Measurements from ENCODE around the gene CUL4A. TPM values are rescaled to one million over a fixed set of nuclear protein-coding genes. Genes with fewer than 3 reads are reported as not detected.
A peak's percentile ranks its signal among the peaks of the same experiment; 100 is the strongest.

The CUL4A gene
- total and polyA plus RNA-seq, 2 donors (not counting 1 experiment from before 2014, with no cell fraction given) = 37.5 to 80.4 TPM

DNA sequence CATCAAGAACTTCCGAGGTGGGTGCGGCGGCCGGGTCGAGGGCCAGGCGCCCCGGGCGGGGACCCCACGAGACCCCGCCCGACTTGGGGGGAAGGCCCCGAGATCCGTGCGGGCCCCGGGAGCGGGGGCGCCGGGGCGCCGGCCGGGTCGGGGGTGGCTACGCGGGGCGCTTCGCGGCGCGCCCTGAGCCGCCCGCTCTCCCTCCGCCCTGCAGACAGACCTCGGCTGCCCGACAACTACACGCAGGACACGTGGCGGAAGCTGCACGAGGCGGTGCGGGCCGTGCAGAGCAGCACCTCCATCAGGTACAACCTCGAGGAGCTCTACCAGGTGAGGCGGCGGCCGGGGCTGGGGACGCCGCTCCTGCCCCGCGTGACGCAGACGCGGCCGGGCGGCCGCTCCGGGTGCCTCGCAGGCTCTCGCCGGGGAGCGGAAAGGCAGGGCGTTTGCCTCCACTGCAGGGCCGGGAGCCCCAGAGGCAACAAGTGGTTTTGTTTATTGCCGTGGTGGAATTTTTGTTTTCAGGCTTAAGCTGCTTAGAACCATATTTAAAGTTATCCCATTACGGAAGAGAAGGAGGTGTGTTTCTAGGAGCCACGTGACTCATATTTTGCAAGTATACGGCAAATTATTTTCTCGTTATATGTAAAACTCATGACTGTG is 477 bp downstream of the CUL4A start:
- peak overlapping the region; percentile 26 to 74 for H3K27ac ChIP-seq (ENCODE audit: low read length in 2 of 2)
- H3K9ac ChIP-seq (ENCODE audit: low read length) = peak overlapping the region; percentile 80
- peak; percentile 87 for DNase-seq
- H3K9me3 ChIP-seq (ENCODE audit: control extremely low read depth in 1 of 3, control insufficient read depth in 2 of 3, insufficient read depth in 1 of 3, low read length in 2 of 3) = no peaks in the 10 kb centered on the region
- CTCF ChIA-PET = no interaction called here
- TF ChIP-seq EZH2 (IDR thresholded peaks at IDR 0.05; ENCODE audit: borderline replicate concordance, insufficient read depth, low read depth, low read length, poor library complexity, severe bottlenecking) = no peak
- TF ChIP-seq, protein P1, sequence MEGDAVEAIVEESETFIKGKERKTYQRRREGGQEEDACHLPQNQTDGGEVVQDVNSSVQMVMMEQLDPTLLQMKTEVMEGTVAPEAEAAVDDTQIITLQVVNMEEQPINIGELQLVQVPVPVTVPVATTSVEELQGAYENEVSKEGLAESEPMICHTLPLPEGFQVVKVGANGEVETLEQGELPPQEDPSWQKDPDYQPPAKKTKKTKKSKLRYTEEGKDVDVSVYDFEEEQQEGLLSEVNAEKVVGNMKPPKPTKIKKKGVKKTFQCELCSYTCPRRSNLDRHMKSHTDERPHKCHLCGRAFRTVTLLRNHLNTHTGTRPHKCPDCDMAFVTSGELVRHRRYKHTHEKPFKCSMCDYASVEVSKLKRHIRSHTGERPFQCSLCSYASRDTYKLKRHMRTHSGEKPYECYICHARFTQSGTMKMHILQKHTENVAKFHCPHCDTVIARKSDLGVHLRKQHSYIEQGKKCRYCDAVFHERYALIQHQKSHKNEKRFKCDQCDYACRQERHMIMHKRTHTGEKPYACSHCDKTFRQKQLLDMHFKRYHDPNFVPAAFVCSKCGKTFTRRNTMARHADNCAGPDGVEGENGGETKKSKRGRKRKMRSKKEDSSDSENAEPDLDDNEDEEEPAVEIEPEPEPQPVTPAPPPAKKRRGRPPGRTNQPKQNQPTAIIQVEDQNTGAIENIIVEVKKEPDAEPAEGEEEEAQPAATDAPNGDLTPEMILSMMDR (IDR thresholded peaks at IDR 0.05) = no peak
- intact Hi-C loops (cut with micrococcal nuclease) = loop anchor here (2.0 to 5.0 kb wide), 3 partner anchors 267 to 318 kb away; partner anchors contain the start of gene DCUN1D2
- peaks cover 0 to 11% of the 10 kb centered on the region in 2 experiments for H3K36me3 ChIP-seq (replicated peaks in 1 of 2; ENCODE audit: control extremely low read depth in 1 of 2, control insufficient read depth in 1 of 2, extremely low read depth in 1 of 2, insufficient read depth in 2 of 2, low read length in 1 of 2)
- H3K4me2 ChIP-seq (replicated peaks; ENCODE audit: low read depth, low read length, poor library complexity, severe bottlenecking) = peak overlapping the region; percentile 81
- peak; percentile 43 for ATAC-seq (ENCODE audit: low read depth)
- peaks cover 58% of the 10 kb centered on the region for H4K20me1 ChIP-seq (ENCODE audit: control insufficient read depth, insufficient read depth, low read length, poor library complexity, severe bottlenecking)
- H3K79me2 ChIP-seq (ENCODE audit: control insufficient read depth, insufficient read depth, low read length) = peaks cover 83% of the 10 kb centered on the region
- WGBS (ENCODE audit: insufficient coverage) = under 1% methylated on average over 62 of the region's 67 CpGs
- Mint-ChIP-seq H3K4me1 (peaks cover 57% of the 10 kb centered on the region), H3K9me3 (ENCODE audit: insufficient read depth) (no peaks in the 10 kb centered on the region), H3K27me3 (no peaks in the 10 kb centered on the region), H3K27ac (peak overlapping the region; percentile 89), H3K4me3 (peak overlapping the region; percentile 88)
- H3K27me3 ChIP-seq (replicated peaks in 1 of 4; ENCODE audit: control extremely low read depth in 1 of 4, control insufficient read depth in 3 of 4, insufficient read depth in 4 of 4, low read length in 3 of 4) = no peaks in the 10 kb centered on the region
- H3K4me3 ChIP-seq (ENCODE audit: control extremely low read depth in 1 of 5, extremely low read depth in 1 of 5, insufficient read depth in 1 of 5, low read depth in 2 of 5, low read length in 4 of 5) = peak overlapping the region; percentile 22 to 76 (median 65)
- peak overlapping the region; percentile 75 for H2AFZ ChIP-seq (ENCODE audit: insufficient read depth, low read depth, low read length, poor library complexity, severe bottlenecking)
- POLR2A ChIA-PET = interaction anchor here (2.4 kb wide), 1 partner anchor 87 kb away, joined by 12 read pairs; the partner anchor contains the start of gene LAMP1
- H3K4me1 ChIP-seq (ENCODE audit: control insufficient read depth in 2 of 2, insufficient read depth in 2 of 2, low read length in 2 of 2) = peaks cover 12 to 24% of the 10 kb centered on the region in 2 donors

- H3K9ac ChIP-seq (ENCODE audit: low read length) = no peak overlapping the region
- H3K4me3 ChIP-seq (ENCODE audit: control extremely low read depth in 1 of 5, extremely low read depth in 1 of 5, insufficient read depth in 1 of 5, low read depth in 2 of 5, low read length in 4 of 5) = peak overlapping the region in 1 of 5 experiments; percentile 53
- POLR2A ChIA-PET = no interaction called here
- TF ChIP-seq EZH2 (IDR thresholded peaks at IDR 0.05; ENCODE audit: borderline replicate concordance, insufficient read depth, low read depth, low read length, poor library complexity, severe bottlenecking) = no peak
- TF ChIP-seq, protein P1 (IDR thresholded peaks at IDR 0.05) = no peak
- peaks cover 83% of the 10 kb centered on the region for H3K79me2 ChIP-seq (ENCODE audit: control insufficient read depth, insufficient read depth, low read length)
- CTCF ChIA-PET = no interaction called here
- H3K36me3 ChIP-seq (replicated peaks in 1 of 2; ENCODE audit: control extremely low read depth in 1 of 2, control insufficient read depth in 1 of 2, extremely low read depth in 1 of 2, insufficient read depth in 2 of 2, low read length in 1 of 2) = peaks cover 0 to 12% of the 10 kb centered on the region in 2 experiments
- no peaks in the 10 kb centered on the region for H3K27me3 Mint-ChIP-seq
- H3K27me3 ChIP-seq (replicated peaks in 1 of 4; ENCODE audit: control extremely low read depth in 1 of 4, control insufficient read depth in 3 of 4, insufficient read depth in 4 of 4, low read length in 3 of 4) = no peaks in the 10 kb centered on the region
- peaks cover 49% of the 10 kb centered on the region for H3K4me1 Mint-ChIP-seq
- no peaks in the 10 kb centered on the region for H3K9me3 ChIP-seq (ENCODE audit: control extremely low read depth in 1 of 3, control insufficient read depth in 2 of 3, insufficient read depth in 1 of 3, low read length in 2 of 3)
- DNase-seq = no peak
- intact Hi-C loops (cut with micrococcal nuclease) = no loop called here
- WGBS (ENCODE audit: insufficient coverage) = 100% methylated on average over 1 of the region's 6 CpGs
- no peak overlapping the region for H3K27ac ChIP-seq (ENCODE audit: low read length in 2 of 2)
- H3K27ac Mint-ChIP-seq = peak overlapping the region; percentile 28
- H3K9me3 Mint-ChIP-seq (ENCODE audit: insufficient read depth) = no peaks in the 10 kb centered on the region
- peak overlapping the region; percentile 81 for H3K4me2 ChIP-seq (replicated peaks; ENCODE audit: low read depth, low read length, poor library complexity, severe bottlenecking)
- H4K20me1 ChIP-seq (ENCODE audit: control insufficient read depth, insufficient read depth, low read length, poor library complexity, severe bottlenecking) = peaks cover 58% of the 10 kb centered on the region
- no peak overlapping the region for H2AFZ ChIP-seq (ENCODE audit: insufficient read depth, low read depth, low read length, poor library complexity, severe bottlenecking)
- peak overlapping the region; percentile 32 for H3K4me3 Mint-ChIP-seq
- peaks cover 16 to 24% of the 10 kb centered on the region in 2 donors for H3K4me1 ChIP-seq (ENCODE audit: control insufficient read depth in 2 of 2, insufficient read depth in 2 of 2, low read length in 2 of 2)
- ATAC-seq (ENCODE audit: low read depth) = no peak
Observed at GRCh38 chr13:113210833-113211232, 1.4 kb downstream of the CUL4A start.
